Activated gamma-delta T cell treated with anti-CD3 and anti-CD28 coated beads, Interleukin-2, amount 50 U/mL, for 16 hours (primary cell): ENCODE results near the gene SERPINB6.
"Not testable (repeated sequence)": the region's sequence is repeated elsewhere in the genome, so short reads cannot be mapped to it uniquely, and the experiment has no call there.

ENCODE experiments used
- DNase-seq: peaks from one replicate; pipeline ENCODE4 v3.0.0-alpha.2; 2020; ENCODE audit warnings: low read depth

The SERPINB6 gene

GRCh38 chr6:2911171-2911570 lies 60.2 kb downstream of the SERPINB6 start:
- no peak for DNase-seq

- no peak for DNase-seq
Measured at GRCh38 chr6:2909718-2910117, 61.6 kb downstream of the SERPINB6 start.

- DNase-seq: not testable (repeated sequence)
Measured at GRCh38 chr6:2909051-2909606, 62.2 kb downstream of the SERPINB6 start.

GRCh38 chr6:2908516-2908915 lies 62.9 kb downstream of the SERPINB6 start:
- not testable (repeated sequence) for DNase-seq

DNA sequence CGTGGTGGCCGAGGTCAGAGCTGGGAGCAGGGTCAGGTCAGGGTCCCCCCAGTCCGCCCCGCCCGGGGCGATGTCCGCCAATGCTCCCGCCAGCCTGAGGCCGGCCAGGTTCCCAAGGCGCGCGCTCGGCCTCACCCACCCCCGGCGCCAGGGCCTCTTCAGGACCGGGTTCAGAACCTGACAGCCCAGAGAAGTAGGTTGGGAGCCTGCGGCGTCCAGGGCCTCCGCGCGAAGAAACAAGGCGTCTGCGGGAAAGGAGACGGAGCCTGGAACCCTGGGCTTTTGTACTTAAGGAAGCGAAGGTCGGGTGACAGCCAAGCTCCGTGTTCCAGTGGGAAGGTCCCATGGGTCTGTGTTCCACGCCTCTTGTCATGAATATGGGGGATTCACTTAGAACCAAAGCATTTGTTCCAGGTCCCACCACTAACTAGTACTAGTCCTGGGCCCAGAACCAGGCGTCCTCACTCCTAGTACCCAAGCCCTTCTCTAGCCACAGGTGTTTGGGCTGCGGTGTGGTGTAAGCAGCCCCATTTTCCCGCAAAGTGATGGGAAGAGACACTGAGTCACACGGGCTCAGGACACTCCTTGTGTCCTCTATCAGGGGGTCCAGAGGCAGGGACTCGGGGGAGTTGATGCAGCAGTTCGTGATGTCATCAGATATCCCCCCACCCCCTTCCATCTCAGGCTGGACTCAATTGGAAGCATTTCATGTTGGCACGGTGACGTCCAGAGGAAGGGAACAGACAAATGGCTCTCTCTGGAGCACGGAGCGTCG lies 67.8 kb downstream of the SERPINB6 start:
- not testable (repeated sequence) for DNase-seq

DNA sequence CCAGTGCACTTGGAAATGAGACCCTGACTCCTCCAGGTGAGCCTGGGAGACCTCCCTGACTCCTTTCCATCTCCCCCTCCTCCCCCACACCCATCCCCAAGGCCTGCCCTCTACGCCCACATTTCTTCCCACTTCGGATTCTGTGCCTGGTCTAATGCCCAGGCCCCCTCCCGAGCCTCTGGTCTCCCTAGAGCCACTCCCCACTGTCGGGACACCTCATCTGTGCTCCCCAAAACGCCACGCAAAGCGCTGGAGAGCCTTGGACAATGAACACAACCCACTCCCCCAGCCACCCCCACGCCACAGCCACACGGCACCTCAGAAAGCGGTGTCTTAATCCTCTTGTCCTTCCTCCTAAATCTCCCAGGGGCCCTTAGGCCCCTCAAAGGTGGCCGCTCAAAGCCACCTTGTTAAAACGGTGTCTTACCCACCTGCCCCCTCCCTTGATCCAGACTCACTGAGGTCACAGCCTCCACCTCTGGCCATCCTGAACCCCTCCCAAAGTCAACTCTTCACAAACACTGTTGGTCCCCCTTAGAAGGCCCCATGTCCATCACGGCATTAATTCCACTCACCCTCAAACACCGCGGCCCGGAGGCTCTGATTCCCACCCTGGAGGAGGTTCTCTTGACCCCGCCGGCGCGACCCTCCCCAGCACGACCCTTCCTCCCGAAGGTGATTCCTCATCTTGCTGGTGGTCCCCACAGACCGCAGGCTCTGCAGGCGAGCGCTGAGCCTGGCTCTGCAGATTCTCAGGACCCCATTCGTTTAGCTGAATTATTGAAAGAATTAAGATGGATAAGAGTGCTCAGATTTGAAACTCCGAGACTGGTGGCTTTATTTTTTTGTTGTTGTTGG lies 69.5 kb downstream of the SERPINB6 start:
- not testable (repeated sequence) for DNase-seq

DNA sequence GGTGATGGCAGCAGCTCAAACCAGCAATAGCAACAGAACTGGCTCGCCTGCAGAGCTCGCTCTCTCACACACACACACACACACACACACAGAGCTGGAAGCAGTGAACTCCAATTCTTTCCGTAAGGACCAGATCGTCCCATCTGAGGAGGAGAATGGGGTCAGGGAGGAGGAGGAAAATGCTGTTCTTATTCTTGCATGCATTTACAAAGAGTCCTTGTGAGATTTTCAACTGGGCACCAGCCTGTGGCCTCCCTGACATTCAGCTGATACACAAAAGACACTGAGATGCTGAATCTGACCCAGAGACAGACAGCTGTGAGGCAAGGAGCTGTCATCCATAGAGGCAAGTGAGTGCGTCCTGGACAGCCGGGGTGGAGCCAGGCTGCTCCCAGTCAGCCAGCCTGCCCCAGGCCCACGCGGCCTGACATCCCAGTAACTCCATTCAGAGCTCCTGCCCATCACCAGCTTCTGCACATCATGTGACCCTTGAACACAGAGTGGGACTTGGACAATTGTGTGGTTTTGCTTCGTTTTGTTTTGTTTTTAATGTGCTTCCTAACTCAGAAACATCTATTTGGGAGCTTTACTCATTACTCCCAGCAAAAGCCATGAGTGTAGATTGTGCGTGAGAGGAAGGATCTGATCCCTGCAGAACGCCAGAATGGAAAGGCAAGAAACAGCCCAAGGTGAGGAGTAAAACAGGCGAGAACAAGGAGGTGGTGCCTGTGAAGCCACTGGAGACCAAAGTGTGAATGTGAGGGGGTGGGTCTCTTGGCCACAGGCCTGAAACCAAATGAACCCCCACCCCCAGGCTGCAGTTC lies 70.3 kb downstream of the SERPINB6 start:
- DNase-seq: no peak

GRCh38 chr6:2900221-2900807 lies 71.1 kb downstream of the SERPINB6 start:
- DNase-seq: no peak

DNA sequence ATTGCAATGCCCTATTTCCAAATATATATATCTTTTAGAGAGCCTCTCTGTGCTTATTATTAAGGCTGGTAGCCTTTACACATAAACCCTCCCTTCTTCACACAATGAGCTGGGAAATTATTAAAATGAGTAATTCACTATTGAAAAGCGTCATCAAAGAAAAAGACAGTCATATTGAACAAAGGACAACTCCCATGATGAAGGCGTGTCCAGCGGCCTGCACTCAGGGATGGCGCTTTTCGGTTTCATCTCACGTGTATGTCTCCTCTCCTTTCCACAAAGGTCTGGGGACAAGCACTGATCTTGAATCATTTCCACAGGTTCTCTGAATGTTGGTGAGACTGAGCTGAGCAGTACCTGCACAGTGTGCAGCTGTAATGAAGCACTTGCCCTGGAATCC lies 71.8 kb downstream of the SERPINB6 start:
- DNase-seq: no peak
